K562 (cell line): ENCODE data around the gene THADA. TPM values are rescaled to one million over a fixed set of nuclear protein-coding genes. Genes with fewer than 3 reads are reported as not detected.

ENCODE experiments used
- ATF3 ChIP-seq, 2 experiments: fragments of 450-650 bp in 1 of 2; sonication (generic) in 1 of 2; formaldehyde crosslinking in 1 of 2; IDR thresholded peaks in 1 of 2; conservative IDR thresholded peaks in 1 of 2; 2 replicates each; pipeline versions ENCODE4 v1.6.1 to v1.8.1; 2016 to 2023; ENCODE audit warnings: mild to moderate bottlenecking in 2 of 2, moderate library complexity in 2 of 2, inconsistent platforms in 1 of 2, missing genetic modification reagents in 1 of 2
- CCAR2 ChIP-seq: fragments of 200-400 bp; formaldehyde crosslinking; IDR thresholded peaks from 2 replicates; pipeline ENCODE4 v1.6.1; 2017; ENCODE audit warnings: mild to moderate bottlenecking, low read depth, low read length
- CREBBP ChIP-seq: IDR thresholded peaks from one replicate; pipeline ENCODE4 v1.6.1; 2012; ENCODE audit warnings: low read depth, mild to moderate bottlenecking, control low read depth, inconsistent platforms, low read length
- EGR1 ChIP-seq: fragments of 450-650 bp; conservative IDR thresholded peaks from 2 replicates; pipeline ENCODE4 v1.6.1; 2017; ENCODE audit warnings: mild to moderate bottlenecking
- EHMT2 ChIP-seq: fragments of 450-650 bp; IDR thresholded peaks from 2 replicates; pipeline ENCODE4 v1.6.1; 2018; ENCODE audit warnings: antibody characterized with exemption
- ILK ChIP-seq: fragments of 450-650 bp; IDR thresholded peaks from 2 replicates; pipeline ENCODE4 v1.6.1; 2016; ENCODE audit warnings: missing genetic modification characterization, low read depth, mild to moderate bottlenecking, missing compliant biosample characterization, moderate library complexity, borderline replicate concordance
- MITF ChIP-seq: IDR thresholded peaks from 2 replicates; pipeline ENCODE4 v1.6.1; 2014; ENCODE audit warnings: antibody characterized with exemption
- MTA3 ChIP-seq: fragments of 450-650 bp; formaldehyde crosslinking; IDR thresholded peaks from 2 replicates; pipeline ENCODE4 v1.6.1; 2017; ENCODE audit warnings: mild to moderate bottlenecking, borderline replicate concordance
- NR2C1 ChIP-seq, 2 experiments: fragments of 450-650 bp; IDR thresholded peaks; 2 replicates each; pipeline ENCODE4 v1.6.1; 2017; ENCODE audit warnings: mild to moderate bottlenecking in 2 of 2, antibody characterized with exemption in 1 of 2, inconsistent platforms in 1 of 2, missing compliant biosample characterization in 1 of 2, missing genetic modification characterization in 1 of 2
- NRF1 ChIP-seq, 2 experiments: fragments of 450-650 bp; IDR thresholded peaks in 1 of 2; conservative IDR thresholded peaks in 1 of 2; 2 replicates each; pipeline ENCODE4 v1.6.1; 2014; ENCODE audit warnings: mild to moderate bottlenecking in 2 of 2
- TARDBP ChIP-seq: fragments of 450-650 bp; IDR thresholded peaks from 2 replicates; pipeline ENCODE4 v1.6.1; 2016
- TCF15 ChIP-seq: fragments of 250-450 bp; sonication (Bioruptor Pico); IDR thresholded peaks from 2 replicates; pipeline ENCODE4 v1.8.0; 2022; ENCODE audit warnings: moderate library complexity, mild to moderate bottlenecking, inconsistent platforms
- TFAP4 ChIP-seq: sonication (generic); formaldehyde crosslinking; IDR thresholded peaks from 2 replicates; pipeline ENCODE4 v1.8.0; 2022; ENCODE audit warnings: missing genetic modification reagents, mild to moderate bottlenecking, moderate library complexity, borderline replicate concordance
- TFE3 ChIP-seq: fragments of 450-650 bp; formaldehyde crosslinking; IDR thresholded peaks from 2 replicates; pipeline ENCODE4 v1.4.0; 2020; ENCODE audit warnings: mild to moderate bottlenecking, mixed read lengths
- THAP7 ChIP-seq: fragments of 250-450 bp; sonication (Bioruptor Pico); IDR thresholded peaks from 2 replicates; pipeline ENCODE4 v1.5.0; 2021
- ZBTB43 ChIP-seq: sonication (generic); formaldehyde crosslinking; IDR thresholded peaks from 2 replicates; pipeline ENCODE4 v1.8.0; 2023; ENCODE audit warnings: mild to moderate bottlenecking, missing genetic modification reagents
- ZNF217 ChIP-seq: sonication (generic); formaldehyde crosslinking; IDR thresholded peaks from 2 replicates; pipeline ENCODE4 v1.8.0; 2022; ENCODE audit warnings: mild to moderate bottlenecking, missing genetic modification reagents
- ZNF707 ChIP-seq: fragments of 250-450 bp; sonication (Bioruptor Pico); conservative IDR thresholded peaks from 2 replicates; pipeline ENCODE4 v1.8.0; 2022; ENCODE audit warnings: inconsistent platforms, mild to moderate bottlenecking, moderate library complexity
- ZNF764 ChIP-seq: fragments of 250-450 bp; sonication (Bioruptor Pico); IDR thresholded peaks from 2 replicates; pipeline ENCODE4 v1.4.0; 2020; ENCODE audit warnings: low read depth, mild to moderate bottlenecking, moderate library complexity
- polyA plus RNA-seq, 8 experiments: library from polyadenylated mRNA; depleted of rRNA in 4 of 8; stranded (reverse) in 5 of 8; unstranded in 3 of 8; fragments of >200 nt; fragmentation: Nextera tagmentation in 2 of 8; fragmentation: Illumina TruSeq in 1 of 8; extraction: Ambion mirVana in 2 of 8; extraction: Trizol in 1 of 8; gene quantifications; 2 replicates each; pipeline versions ENCODE4 v1.2.1 to v1.2.3, GENCODE V29; 2011 to 2014; ENCODE audit warnings: inconsistent platforms in 1 of 8, missing spikeins in 1 of 8
- total RNA-seq, 7 experiments: library from RNA; depleted of rRNA in 6 of 7; stranded (reverse); fragments of >200 nt in 6 of 7; fragmentation: Illumina TruSeq in 2 of 7; extraction: Trizol in 2 of 7; gene quantifications; 2 replicates each; pipeline versions ENCODE4 v1.2.1 to v1.2.3, GENCODE V29; 2011 to 2021; ENCODE audit warnings: low replicate concordance in 1 of 7

THADA gene
- total and polyA plus RNA-seq, 9 of the 15 experiments (the other 6 are each of a cell fraction or from before 2014, with no cell fraction given) = 17.8 to 34.7 (median 31.9) TPM

GRCh38 chr2:43225093-43225787, 370.6 kb downstream of the THADA start (continued):
- TF ChIP-seq ATF3 (IDR thresholded peaks at IDR 0.05) (no peak), ATF3 (CRISPR knock-in tag; conservative IDR thresholded peaks at IDR 0.05) (no peak), ZNF217 (CRISPR knock-in tag) (0 out of 2 replicates have a peak, but pooled peaks have one; percentile 51), EGR1 (no peak), TFAP4 (CRISPR knock-in tag) (peak; percentile 60; the same call in 1 of the 2 replicates), EHMT2 (no peak), NR2C1 (IDR thresholded peaks at IDR 0.05) (no peak), NR2C1 (tag; IDR thresholded peaks at IDR 0.05) (0 out of 2 replicates have a peak, but pooled peaks have one; percentile 22), TCF15 (no peak), TARDBP (no peak), ZBTB43 (CRISPR knock-in tag) (no peak), ILK (tag) (no peak), NRF1 (conservative IDR thresholded peaks at IDR 0.05 in 1 of 2, IDR thresholded peaks at IDR 0.05 in 1 of 2) (0 out of 4 replicates have a peak, but pooled peaks of 1 of the 2 experiments have one; percentile 39), CREBBP (no peak), ZNF707 (CRISPR knock-in tag) (no peak), ZNF764 (CRISPR knock-in tag) (no peak), THAP7 (CRISPR knock-in tag) (no peak), CCAR2 (no peak), MITF (no peak), MTA3 (no peak), TFE3 (CRISPR knock-in tag) (no peak)
